AG04449 (cell line): ENCODE results near the gene TMEM100.

Experiments used
- CTCF ChIA-PET: fragments of 350-600 bp; formaldehyde crosslinking; extraction: SDS; loops from one replicate; lab custom pipeline; 2021; ENCODE audit warnings: antibody characterized with exemption; lab: Yijun Ruan, JAX
- POLR2A ChIA-PET: fragments of 400-600, 350-600 bp; formaldehyde crosslinking; extraction: SDS; loops from one replicate; lab custom pipeline; 2020; ENCODE audit warnings: antibody characterized with exemption, inconsistent platforms; lab: Yijun Ruan, JAX
- DNase-seq: peaks from one replicate; pipeline ENCODE4 v3.0.0-alpha.2; 2010; ENCODE audit warnings: low read depth, low spot score
- H3K4me3 ChIP-seq: 2 replicates; pipeline ENCODE4 v1.5.1; 2011; ENCODE audit warnings: low read depth, mild to moderate bottlenecking, control low read depth, low read length
- TF ChIP-seq, protein P1 (sequence below): IDR thresholded peaks from one replicate; pipeline ENCODE4 v1.5.1; 2011; ENCODE audit warnings: mild to moderate bottlenecking, moderate library complexity, low read length, control low read depth, inconsistent platforms; ENCODE audit not compliant: insufficient read depth; ENCODE audit errors: missing control alignments

The TMEM100 gene

DNA sequence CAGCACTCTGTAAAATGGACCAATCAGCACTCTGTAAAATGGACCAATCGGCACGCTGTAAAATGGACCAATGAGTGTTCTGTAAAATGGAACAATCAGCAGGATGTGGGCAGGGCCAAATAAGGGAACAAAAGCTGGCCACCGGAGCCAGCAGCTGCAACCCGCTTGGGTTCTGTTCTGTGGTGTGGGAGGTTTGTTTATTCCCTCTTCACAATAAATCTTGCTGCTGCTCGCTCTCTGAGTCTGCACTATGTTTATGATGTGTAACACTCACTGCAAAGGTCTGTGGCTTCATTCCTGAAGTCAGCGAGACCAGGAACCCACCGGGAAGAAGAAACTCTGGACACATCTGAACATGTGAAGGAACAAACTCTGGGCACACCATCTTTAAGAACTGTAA, 20.5 kb downstream of the TMEM100 start:
- CTCF ChIA-PET: no interaction called here
- TF ChIP-seq, protein P1, sequence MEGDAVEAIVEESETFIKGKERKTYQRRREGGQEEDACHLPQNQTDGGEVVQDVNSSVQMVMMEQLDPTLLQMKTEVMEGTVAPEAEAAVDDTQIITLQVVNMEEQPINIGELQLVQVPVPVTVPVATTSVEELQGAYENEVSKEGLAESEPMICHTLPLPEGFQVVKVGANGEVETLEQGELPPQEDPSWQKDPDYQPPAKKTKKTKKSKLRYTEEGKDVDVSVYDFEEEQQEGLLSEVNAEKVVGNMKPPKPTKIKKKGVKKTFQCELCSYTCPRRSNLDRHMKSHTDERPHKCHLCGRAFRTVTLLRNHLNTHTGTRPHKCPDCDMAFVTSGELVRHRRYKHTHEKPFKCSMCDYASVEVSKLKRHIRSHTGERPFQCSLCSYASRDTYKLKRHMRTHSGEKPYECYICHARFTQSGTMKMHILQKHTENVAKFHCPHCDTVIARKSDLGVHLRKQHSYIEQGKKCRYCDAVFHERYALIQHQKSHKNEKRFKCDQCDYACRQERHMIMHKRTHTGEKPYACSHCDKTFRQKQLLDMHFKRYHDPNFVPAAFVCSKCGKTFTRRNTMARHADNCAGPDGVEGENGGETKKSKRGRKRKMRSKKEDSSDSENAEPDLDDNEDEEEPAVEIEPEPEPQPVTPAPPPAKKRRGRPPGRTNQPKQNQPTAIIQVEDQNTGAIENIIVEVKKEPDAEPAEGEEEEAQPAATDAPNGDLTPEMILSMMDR: no peak
- H3K4me3 ChIP-seq: no peak overlapping the region
- POLR2A ChIA-PET: no interaction called here
- DNase-seq: no peak

DNA sequence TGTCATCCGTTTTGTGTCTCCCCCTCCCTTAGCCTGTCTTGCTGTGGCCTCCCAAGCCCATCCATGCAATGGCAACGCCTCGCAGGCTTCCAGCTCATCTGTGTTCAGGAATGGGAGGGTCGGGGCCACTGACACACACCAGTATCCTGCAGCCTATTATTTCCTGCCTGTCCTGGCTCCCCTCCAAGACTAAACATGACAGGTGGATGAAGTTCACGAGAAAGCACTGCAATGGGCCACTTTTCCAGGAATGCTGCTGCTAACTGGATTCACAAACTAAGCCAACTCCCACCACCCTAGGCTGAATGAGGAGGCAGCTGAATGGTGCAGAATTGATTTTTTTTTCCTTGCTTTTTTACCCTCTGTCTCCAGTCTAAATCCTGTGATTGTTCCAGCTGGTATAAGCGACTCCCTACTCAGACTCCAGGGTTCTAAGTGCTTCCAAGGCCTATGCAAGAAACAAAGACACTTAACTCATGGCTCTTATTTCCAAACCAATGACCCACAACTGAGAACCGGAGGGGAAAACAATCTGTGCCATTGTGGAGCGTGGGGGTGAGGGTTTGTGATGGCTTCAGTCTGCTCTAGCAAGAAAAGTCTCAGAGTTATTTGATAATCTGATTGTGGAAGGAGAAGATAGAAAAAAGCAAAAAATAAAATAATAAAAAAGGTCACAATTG, 23.3 kb downstream of the TMEM100 start:
- ChIA-PET POLR2A (no interaction called here), CTCF (interaction anchor here (1.9 kb wide), 1 partner anchor 173 kb away, joined by 5 read pairs; no protein-coding TSS in a partner anchor)

DNA sequence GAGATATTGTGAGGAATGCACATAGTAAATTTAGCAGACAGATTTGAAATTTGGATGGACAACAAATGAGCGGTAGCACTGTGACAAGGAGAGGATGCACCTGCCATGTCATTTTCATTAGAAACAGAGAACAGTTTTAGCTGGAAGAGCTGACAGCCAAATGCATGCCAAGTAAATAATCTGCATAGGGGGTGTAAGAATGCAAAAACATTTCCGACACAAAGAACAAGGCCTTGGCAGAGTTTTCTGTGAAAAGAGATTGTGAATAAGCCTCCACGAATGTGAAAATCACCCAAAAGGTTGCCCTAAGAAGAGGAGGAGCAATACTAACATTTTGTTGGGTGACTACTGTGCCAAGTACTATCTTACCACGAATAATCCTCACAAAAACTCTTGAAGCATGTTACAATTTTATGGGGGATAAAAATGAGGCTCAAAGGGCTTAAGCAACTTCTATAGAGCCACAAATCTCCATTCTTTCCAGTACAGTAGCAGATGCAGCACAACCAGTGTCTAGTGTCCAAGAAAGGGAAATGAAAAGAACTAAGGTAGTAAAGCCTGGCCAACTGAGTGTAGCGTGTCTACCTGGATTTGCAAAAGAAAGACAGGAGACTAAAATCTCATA, 28.3 kb downstream of the TMEM100 start:
- no peak for DNase-seq
- ChIA-PET POLR2A (no interaction called here), CTCF (no interaction called here)
- TF ChIP-seq, protein P1: no peak
- H3K4me3 ChIP-seq: no peak overlapping the region

More for the DNA sequence above, 23.3 kb downstream of the TMEM100 start:
- no peak overlapping the region for H3K4me3 ChIP-seq
- DNase-seq: no peak
- TF ChIP-seq, protein P1: no peak

DNA sequence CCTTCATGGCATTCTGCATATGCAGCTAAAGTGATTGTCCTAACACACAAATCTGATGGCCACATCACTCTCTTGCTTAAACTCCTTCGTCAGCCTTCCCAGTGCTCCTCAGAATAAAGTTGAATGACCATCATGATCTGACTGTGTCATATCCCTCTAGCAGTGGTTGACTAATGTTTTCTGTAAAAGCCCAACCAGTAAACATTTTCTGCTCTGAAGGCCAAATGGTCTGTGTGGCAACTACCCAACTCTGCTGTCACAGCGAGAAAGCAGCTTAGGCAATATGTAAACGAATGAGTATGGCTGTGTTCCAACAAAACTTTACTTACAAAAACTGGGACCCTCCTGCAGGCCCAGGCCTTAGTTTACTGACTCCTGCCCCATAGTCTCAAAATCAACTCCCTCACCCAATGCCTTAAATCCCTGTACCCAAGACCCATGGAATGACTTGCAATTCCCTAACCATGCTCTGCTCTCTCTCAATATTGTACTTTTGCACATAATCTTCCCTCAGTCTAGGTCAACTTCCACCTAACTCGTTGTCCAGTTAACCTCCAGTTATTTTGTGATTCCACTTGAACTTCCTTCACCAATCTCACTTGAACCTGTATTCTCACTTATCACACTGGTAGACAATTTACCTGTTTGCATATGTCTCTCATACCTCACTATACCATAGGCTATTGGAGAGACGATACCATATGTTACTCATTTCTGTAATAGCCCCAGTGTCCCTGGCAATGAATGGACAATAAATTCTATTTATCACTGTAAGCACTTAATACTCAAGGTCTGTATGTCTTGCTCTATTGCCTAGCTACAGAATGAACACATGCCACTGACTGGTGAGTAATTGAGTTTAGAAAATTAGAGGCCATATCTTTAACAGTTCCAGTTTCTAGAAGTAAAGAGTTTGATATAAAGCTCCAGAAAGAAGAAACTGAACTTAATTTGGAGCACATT, 29.1 kb downstream of the TMEM100 start:
- no peak overlapping the region for H3K4me3 ChIP-seq
- no peak for DNase-seq
- ChIA-PET CTCF (no interaction called here), POLR2A (no interaction called here)
- TF ChIP-seq, protein P1: no peak

DNA sequence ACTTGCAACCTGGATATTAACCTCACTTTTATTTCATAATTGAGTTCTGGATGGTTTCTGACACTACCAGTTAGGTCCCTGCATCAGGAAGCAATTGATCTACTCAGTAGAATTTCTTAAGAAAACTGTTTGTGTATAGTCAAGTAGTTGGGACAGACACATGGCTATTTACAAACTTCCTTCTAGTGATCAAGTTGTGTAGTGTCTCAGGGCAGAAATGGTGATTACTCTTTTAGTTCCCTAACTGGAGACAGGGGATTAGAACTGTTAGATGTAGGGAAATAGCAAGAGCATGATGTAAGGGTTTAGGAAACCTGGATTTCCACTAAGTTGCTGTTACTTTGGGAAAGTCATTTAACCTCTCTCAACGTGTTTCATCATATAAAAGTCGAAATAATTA, 30.4 kb downstream of the TMEM100 start:
- POLR2A ChIA-PET: no interaction called here
- TF ChIP-seq, protein P1: no peak
- no peak for DNase-seq
- CTCF ChIA-PET: interaction anchor here (2.3 kb wide), 1 partner anchor 51 kb away, joined by 6 read pairs; no protein-coding TSS in a partner anchor
- H3K4me3 ChIP-seq: no peak overlapping the region

DNA sequence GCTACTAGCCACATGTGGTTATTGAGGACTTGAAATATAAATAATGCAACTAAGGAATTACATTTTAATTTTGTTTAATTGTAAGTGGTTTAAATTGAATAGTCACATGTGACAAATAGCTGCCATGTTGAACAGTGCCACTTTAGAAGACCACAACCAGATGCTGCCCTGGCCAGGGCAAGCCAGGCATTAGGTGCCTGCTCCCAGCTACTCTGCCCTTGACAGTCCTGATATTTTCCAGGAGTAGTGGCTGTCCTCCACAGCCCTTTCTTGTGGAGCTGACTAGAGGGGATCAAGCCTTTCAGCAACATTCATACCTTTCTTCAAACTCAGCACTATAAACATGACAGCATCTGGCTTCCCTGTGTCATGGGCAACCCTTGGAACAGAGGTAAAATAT, 31.0 kb downstream of the TMEM100 start:
- CTCF ChIA-PET: interaction anchor here (2.3 kb wide), 1 partner anchor 50 kb away, joined by 6 read pairs; no protein-coding TSS in a partner anchor
- no peak for DNase-seq
- POLR2A ChIA-PET: no interaction called here
- H3K4me3 ChIP-seq: no peak overlapping the region
- TF ChIP-seq, protein P1: no peak
